ENCODE results near the gene POMC.

The POMC gene

DNA sequence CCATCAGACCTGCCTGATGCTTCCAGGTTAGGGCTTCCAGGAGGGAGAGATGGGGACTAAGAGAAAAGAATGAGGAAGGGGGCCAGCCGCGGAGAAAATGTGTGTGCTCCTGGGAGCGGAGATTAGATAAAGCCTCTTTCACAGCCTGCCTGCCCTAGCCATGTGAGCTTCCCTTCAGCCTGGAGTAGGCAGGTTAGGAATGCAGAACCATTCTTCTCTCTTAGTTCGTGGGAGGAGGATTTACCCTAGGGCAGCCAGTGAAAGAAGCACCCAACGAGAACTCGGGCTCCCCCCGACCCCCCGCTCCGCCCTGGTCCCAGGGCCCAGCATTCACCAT, 36.1 kb downstream of the POMC start:
- no peak for TF ChIP-seq CEBPB (IDR thresholded peaks at IDR 0.05)
- TF ChIP-seq YY1 (IDR thresholded peaks at IDR 0.05; ENCODE audit: low read depth), result no peak
- no peak for TF ChIP-seq ZBTB7A (IDR thresholded peaks at IDR 0.05; ENCODE audit: low read depth)
- TF ChIP-seq EP300 (IDR thresholded peaks at IDR 0.05; ENCODE audit: borderline replicate concordance), result no peak
- TF ChIP-seq NFIC (IDR thresholded peaks at IDR 0.05), result no peak
- no peak for TF ChIP-seq TAF1 (IDR thresholded peaks at IDR 0.05; ENCODE audit: low read depth)
- TF ChIP-seq, protein P1, sequence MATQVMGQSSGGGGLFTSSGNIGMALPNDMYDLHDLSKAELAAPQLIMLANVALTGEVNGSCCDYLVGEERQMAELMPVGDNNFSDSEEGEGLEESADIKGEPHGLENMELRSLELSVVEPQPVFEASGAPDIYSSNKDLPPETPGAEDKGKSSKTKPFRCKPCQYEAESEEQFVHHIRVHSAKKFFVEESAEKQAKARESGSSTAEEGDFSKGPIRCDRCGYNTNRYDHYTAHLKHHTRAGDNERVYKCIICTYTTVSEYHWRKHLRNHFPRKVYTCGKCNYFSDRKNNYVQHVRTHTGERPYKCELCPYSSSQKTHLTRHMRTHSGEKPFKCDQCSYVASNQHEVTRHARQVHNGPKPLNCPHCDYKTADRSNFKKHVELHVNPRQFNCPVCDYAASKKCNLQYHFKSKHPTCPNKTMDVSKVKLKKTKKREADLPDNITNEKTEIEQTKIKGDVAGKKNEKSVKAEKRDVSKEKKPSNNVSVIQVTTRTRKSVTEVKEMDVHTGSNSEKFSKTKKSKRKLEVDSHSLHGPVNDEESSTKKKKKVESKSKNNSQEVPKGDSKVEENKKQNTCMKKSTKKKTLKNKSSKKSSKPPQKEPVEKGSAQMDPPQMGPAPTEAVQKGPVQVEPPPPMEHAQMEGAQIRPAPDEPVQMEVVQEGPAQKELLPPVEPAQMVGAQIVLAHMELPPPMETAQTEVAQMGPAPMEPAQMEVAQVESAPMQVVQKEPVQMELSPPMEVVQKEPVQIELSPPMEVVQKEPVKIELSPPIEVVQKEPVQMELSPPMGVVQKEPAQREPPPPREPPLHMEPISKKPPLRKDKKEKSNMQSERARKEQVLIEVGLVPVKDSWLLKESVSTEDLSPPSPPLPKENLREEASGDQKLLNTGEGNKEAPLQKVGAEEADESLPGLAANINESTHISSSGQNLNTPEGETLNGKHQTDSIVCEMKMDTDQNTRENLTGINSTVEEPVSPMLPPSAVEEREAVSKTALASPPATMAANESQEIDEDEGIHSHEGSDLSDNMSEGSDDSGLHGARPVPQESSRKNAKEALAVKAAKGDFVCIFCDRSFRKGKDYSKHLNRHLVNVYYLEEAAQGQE (IDR thresholded peaks at IDR 0.05; ENCODE audit: low read depth), result no peak
- no peak for TF ChIP-seq TEAD4 (IDR thresholded peaks at IDR 0.05)
- TF ChIP-seq CREB1 (IDR thresholded peaks at IDR 0.05; ENCODE audit: low read depth), result no peak
- no peak for TF ChIP-seq TCF12 (IDR thresholded peaks at IDR 0.05; ENCODE audit: low read depth)
- TF ChIP-seq, protein P2, sequence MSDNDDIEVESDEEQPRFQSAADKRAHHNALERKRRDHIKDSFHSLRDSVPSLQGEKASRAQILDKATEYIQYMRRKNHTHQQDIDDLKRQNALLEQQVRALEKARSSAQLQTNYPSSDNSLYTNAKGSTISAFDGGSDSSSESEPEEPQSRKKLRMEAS (IDR thresholded peaks at IDR 0.05), result no peak
- TF ChIP-seq, protein P3, sequence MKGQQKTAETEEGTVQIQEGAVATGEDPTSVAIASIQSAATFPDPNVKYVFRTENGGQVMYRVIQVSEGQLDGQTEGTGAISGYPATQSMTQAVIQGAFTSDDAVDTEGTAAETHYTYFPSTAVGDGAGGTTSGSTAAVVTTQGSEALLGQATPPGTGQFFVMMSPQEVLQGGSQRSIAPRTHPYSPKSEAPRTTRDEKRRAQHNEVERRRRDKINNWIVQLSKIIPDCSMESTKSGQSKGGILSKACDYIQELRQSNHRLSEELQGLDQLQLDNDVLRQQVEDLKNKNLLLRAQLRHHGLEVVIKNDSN (IDR thresholded peaks at IDR 0.05), result no peak
- no peak for TF ChIP-seq EGR1 (IDR thresholded peaks at IDR 0.05)
- TF ChIP-seq RAD21 (IDR thresholded peaks at IDR 0.05; ENCODE audit: low read depth), result no peak
- TF ChIP-seq FOXM1 (IDR thresholded peaks at IDR 0.05; ENCODE audit: borderline replicate concordance, low read depth), result no peak

DNA sequence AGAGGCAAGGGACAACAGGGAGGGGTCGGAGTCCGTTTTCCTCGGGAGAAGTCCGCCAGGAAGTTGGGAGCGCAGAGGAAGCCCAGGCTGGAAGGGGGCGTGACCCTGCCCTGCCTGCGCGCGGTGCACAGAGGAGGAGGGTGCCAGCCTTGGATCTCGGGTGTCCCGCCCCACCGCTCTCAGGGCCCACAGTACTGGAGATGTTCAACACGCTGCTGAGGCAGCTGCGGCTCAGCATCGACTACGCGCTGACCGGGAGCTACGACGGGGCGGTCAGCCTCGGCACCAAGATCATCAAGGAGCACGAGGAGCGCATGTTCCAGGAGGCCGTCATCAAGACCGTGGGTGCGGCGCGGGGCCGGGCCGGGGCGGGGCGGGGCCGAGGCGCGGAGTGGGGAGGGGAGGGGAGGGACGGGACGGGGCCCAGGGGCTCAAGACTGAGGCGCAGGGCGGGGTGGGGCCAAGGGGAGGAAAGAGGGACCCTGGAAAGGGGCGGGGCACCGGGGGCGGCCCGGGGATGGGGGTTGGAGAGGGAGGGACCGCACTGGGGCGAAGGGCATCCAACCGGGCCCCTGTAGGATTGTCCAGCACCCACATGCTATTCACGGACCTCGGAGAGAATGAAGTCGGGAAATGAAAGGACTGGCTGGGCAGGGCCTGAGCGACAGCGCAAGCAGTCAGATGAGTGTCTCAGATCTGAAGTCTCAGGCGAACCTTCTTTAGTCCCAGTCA, 36.6 kb downstream of the POMC start:
- TF ChIP-seq, protein P2 (IDR thresholded peaks at IDR 0.05), result no peak
- TF ChIP-seq CREB1 (IDR thresholded peaks at IDR 0.05; ENCODE audit: low read depth) (no peak), YY1 (IDR thresholded peaks at IDR 0.05; ENCODE audit: low read depth) (no peak), EGR1 (IDR thresholded peaks at IDR 0.05) (no peak), EP300 (IDR thresholded peaks at IDR 0.05; ENCODE audit: borderline replicate concordance) (no peak), RAD21 (IDR thresholded peaks at IDR 0.05; ENCODE audit: low read depth) (no peak), TEAD4 (IDR thresholded peaks at IDR 0.05) (no peak), CEBPB (IDR thresholded peaks at IDR 0.05) (no peak), NFIC (IDR thresholded peaks at IDR 0.05) (no peak)
- TF ChIP-seq, protein P3 (IDR thresholded peaks at IDR 0.05), result no peak
- TF ChIP-seq, protein P1 (IDR thresholded peaks at IDR 0.05; ENCODE audit: low read depth), result no peak

DNA sequence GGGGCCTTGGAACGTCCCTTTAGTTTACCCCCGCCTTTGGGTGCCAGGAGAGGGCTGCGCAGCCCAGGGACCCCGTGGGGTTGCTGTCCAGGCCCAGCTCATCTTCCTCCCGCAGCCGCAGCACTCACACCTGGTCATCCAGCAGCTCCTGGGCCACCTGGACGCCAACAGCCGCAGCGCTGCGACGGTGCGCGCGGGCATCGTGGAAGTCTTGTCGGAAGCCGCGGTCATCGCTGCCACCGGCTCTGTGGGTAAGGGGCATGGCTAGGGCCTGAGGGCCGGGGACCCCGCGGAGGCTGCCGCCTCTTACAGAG, 37.2 kb downstream of the POMC start:
- no peak for TF ChIP-seq TCF12 (IDR thresholded peaks at IDR 0.05; ENCODE audit: low read depth)
- TF ChIP-seq RAD21 (IDR thresholded peaks at IDR 0.05; ENCODE audit: low read depth), result no peak
- TF ChIP-seq, protein P3 (IDR thresholded peaks at IDR 0.05), result no peak
- TF ChIP-seq CREB1 (IDR thresholded peaks at IDR 0.05; ENCODE audit: low read depth), result no peak
- TF ChIP-seq TEAD4 (IDR thresholded peaks at IDR 0.05), result no peak
- TF ChIP-seq FOXM1 (IDR thresholded peaks at IDR 0.05; ENCODE audit: borderline replicate concordance, low read depth), result no peak
- TF ChIP-seq EP300 (IDR thresholded peaks at IDR 0.05; ENCODE audit: borderline replicate concordance), result no peak
- TF ChIP-seq, protein P2 (IDR thresholded peaks at IDR 0.05), result no peak
- TF ChIP-seq TAF1 (IDR thresholded peaks at IDR 0.05; ENCODE audit: low read depth), result no peak
- TF ChIP-seq, protein P1 (IDR thresholded peaks at IDR 0.05; ENCODE audit: low read depth), result no peak
- no peak for TF ChIP-seq ZBTB7A (IDR thresholded peaks at IDR 0.05; ENCODE audit: low read depth)
- no peak for TF ChIP-seq YY1 (IDR thresholded peaks at IDR 0.05; ENCODE audit: low read depth)

All from Ishikawa (cell line).